ENCODE data around the gene PTPA.

PTPA gene

DNA sequence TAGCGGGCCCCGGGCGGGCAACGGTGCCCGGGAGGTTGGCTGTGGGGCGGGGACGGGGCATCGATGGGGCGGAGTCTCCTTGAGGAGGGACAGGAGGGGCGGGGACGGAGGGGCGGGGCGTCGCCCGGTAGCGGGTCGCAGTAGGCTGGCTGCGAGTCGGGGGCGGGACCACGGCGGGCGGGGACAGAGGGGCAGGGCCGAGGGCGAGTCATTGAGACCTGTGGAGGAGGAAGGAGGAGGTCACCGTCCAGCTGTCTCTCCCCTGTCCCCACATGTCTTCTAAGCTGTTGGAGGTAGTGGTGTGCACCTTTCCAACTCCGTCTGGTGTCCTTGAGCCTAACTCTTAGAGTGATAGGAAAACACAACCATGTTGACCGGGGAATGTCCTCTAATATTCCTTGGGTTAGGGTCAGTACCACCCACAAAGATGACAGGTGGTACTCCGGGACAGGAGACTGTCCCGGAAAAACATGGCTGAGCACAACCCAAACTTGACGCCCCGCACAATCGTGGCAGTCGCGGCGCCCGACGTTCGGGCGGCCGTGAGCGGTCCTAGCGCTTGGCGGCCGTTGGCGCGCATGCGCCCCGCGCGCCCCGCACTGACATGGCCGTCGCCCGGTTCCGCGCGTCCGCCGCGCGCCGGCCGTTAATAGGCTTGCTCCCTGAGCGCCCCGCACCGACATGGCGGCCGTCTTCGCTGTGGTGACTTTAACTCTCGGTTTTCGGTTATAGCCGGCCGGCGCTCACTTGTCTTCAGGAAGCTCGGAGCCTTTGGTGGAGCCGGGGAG, at the start of gene PTPA, which contains the start of gene CRAT:
Gene PTPA (plus strand): TSS at position 676 of the 788 bp plus-strand sequence. CDS start 186 bp downstream, outside the sequence.
Gene CRAT (minus strand): TSS at position 54 of the 788 bp plus-strand sequence. CDS start 284 bp downstream, outside the sequence.
- DNase-seq: peak; percentile 53

- DNase-seq: no peak
Measured at GRCh38 chr9:129063061-129063460, 48.2 kb upstream of the PTPA start.

DNA sequence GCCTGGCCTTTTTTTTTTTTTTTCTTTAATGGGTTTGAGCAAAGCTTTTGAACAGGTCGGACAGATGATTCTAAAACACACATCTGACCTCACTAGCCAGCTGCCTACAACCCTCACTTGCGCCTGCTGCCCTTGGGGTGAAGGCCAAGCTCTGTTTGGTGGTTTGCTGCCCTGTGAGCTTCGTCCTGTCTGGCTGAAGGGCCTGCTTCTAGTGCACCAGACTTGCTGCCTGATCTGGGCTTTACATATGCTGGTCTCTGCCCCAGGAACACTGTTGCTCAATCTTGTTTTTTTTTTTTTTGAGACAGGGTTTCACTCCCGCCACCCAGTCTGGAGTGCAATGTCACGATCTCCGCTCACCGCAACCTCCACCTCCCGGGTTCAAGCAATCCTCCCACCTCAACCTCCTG, 46.7 kb upstream of the PTPA start:
- no peak for DNase-seq

DNA sequence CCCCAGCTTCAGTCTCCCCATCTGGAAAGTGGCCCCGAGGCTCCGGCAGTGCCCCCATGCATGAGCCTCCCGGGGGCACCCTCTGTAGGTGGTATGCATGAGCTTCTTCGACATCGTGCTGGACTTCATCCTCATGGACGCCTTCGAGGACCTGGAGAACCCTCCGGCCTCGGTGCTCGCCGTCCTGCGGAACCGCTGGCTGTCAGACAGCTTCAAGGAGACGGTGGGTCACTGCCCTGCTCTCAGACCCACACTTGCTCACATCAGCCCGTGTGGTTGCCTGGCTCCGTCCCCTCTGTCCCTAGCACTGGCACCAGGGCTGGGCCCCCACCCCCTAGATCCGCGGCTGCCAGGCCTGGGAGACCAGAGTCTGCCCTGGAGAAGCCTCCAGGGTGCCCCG, 43.1 kb upstream of the PTPA start:
- no peak for DNase-seq

- DNase-seq: no peak
Measured at GRCh38 chr9:129068990-129069861, 42.0 kb upstream of the PTPA start.

GRCh38 chr9:129069862-129070641, 41.2 kb upstream of the PTPA start:
- DNase-seq: no peak

- DNase-seq: no peak
Measured at GRCh38 chr9:129070696-129071525, 40.3 kb upstream of the PTPA start.

DNA sequence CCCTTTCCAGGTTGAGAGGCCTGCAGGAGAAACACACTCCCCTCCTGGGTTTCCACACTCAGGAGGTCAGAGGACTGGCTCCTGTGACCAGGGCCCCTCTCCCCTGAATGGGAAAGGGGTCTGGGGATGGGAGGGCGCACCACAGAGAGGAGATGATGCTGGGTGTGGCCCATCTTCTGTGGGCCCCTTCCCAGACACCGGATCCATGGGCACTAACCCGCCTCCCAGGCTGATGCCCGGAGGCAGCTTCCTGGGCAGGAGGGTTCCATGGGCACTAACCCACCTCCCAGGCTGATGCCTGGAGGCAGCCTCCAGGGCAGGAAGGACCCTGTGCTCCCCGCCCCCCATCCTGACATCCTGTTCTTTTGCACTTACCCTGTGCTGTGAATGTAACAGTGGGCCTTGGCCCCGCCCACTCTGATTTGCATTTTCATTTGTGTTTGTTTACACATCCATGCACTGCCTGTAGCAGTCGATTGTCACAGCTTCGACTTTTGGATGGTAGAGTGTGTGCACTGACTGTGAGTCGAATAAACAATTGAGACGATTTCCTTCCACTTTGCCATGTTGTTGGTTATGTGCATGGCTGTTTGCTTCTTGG, 39.6 kb upstream of the PTPA start:
- no peak for DNase-seq

DNA sequence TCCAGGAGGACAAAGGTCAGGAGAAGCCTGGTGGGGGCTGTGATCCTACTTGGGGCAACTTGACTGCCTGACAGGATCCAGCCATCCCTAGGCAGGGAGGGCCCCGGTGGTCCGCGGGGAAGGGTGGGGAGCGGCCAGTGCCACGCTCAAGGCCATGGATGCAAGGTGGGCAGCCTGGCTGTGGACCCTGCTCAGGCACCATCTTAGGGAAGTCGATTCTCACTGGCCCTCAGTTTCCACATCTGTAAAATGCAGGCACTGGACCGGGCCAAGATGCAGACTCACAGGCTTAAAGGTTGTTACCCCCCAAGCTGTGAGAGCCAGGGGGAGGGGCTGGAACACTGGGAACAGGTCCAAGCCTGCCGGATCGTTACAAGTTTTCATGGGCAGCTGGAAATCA, 39.0 kb upstream of the PTPA start:
- DNase-seq: no peak

DNA sequence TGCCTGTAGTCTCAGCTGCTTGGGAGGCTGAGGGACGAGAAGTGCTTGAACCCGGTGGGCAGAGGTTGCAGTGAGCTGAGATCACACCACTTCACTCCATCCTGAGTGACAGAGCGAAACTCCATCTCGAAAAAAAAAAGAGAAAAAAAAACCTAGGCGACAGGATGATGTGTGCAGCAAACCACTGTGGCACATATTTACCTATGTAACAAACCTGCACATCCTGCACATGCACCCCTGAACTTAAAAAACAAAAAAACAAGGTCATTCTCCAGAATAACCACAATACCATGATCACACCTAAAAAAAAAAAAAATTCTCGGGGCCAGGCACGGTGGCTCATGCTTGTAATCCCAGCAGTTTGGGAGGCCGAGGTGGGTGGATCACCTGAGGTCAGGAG, 37.8 kb upstream of the PTPA start:
- DNase-seq: no peak

- DNase-seq: no peak
Measured at GRCh38 chr9:129074106-129074505, 37.1 kb upstream of the PTPA start.

DNA sequence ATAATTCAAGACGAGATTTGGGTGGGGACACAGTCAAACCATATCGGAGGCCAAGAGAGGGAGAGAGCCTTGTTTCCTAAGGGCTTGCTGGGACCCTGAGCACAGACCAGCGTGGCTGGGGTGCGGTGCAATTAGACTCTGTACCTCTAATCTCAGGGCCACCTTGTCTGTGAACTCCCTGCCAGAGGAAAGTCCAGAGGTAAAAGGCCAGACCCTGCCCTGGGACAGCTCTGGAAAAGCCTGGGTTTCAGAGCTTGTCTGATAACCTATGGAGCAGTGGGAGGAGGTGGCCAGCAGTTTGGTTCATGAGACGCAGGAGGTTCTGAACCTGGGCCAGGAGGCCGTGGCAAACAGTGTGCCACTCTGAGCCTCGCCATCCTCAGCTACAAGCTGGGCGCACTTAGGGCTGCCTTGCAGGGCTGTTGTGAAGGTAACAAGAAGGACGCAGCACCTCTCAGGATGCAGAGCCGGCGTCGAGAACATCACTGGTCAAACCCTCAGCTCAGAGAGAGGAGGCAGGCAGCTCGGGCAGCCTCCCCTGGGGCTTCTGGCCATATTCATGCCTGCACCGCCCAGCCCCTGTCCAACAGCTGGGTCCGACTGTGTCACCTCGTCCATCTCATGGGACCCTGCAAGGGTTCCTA, 35.1 kb upstream of the PTPA start:
- no peak for DNase-seq

DNA sequence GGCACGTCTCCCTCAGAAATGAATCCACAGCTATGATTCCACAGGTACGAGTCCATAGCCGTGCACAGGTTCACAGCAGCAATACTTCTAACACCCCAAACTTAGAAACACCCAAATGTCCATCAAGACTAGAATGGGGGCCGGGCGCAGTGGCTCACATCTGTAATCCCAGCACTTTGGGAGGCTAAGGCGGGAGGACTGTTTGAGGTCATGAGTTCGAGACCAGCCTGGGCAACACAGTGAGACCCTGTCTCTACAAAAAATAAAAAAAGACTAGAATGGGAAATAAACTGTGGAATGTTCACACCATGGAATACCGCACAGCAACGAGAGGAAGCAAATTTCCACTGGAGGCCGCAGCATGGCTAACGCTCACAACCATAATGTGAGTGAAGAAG, 34.6 kb upstream of the PTPA start:
- DNase-seq: no peak

DNA sequence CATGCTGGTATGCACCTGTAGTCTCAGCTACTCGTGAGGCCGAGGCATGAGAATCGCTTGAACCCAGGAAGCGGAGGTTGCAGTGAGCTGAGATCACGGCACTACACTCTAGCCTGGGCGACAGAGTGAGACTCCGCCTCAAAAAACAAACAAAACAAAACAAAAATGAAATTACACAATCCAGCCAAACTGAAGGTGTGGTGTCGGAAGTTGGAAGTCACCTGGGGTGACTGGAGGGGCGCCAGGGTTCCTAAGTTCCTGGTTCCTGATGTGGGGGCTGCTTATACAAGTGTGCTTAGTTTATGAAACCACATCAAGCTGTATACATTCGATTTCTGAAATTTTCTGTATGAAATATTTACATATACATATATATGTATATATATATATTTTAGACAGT, 34.0 kb upstream of the PTPA start:
- no peak for DNase-seq

DNA sequence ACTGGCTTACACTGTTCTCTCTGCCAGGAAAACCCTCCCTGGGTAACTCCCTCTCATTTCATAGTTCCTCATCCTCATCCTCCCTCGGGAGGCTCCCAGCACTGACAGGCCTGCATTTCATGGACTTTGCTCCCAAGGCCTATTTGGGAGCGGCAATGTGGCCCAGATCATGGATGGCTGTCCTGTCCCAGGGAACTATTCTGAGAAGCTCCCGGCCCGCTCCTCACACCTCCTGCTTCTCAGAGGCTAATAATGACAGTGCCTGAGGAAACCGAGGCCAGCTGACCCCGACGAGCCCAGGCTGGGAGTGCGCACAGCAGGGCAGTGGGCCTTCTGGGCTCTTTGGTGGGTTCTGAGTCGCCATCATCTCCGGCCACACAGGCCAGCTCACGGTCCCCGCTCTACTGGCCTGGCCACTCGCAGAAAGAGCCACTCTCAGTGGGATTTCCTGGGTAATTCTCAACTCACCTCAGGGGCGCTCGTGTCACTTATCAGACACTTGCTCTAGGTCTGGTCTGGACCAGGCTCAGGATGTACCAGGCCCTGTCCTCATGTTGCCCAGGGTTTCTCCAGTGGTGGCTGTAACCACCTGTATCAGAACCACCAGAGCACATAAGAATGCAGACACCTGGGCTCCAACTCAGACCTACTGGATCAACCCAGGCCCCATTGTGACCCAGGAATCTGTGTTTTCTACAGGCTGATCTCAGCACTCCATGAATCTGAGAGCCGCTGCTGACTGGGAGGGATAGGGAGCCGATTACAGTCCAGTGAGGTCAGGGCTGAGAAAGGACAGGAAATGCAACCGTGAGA, 32.3 kb upstream of the PTPA start:
- DNase-seq: no peak

- no peak for DNase-seq
Measured at GRCh38 chr9:129079829-129080228, 31.4 kb upstream of the PTPA start.

DNA sequence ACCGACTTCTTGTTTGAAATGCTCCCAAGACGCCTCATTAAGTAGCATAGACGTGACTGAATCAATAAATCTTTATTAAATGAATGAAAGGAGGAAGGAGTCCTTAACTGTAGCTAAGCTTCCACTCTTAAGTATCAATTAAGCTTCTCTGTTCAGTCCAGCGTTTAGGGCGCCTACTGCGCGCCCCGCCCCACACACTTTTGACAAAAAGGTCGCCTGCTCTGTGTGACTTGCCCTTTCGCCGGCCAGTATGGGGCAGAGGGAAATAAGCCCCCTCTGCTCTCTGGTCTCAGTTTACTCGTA, 31.0 kb upstream of the PTPA start:
- DNase-seq: no peak

- DNase-seq: peak; percentile 96
Measured at GRCh38 chr9:129080601-129081387, 30.4 kb upstream of the PTPA start, which contains the start of gene DOLPP1. TSS of gene DOLPP1 (plus strand) at chr9:129081111. CDS start at chr9:129081132, 21 bp downstream.

GRCh38 chr9:129081388-129081904, 29.8 kb upstream of the PTPA start:
- no peak for DNase-seq
